Esophagus squamous epithelium (tissue), 4 donors: ENCODE data around the gene DYNC1LI2.

Experiments used
- POLR2A ChIP-seq, 4 donors: fragments of 450-650 bp; IDR thresholded peaks; one replicate each; pipeline ENCODE4 v1.6.1; 2017; ENCODE audit warnings: antibody characterized with exemption in 4 of 4, mild to moderate bottlenecking in 4 of 4, moderate library complexity in 3 of 4
- TF ChIP-seq, protein P1 (sequence below), 6 experiments: fragments of 450-650 bp in 4 of 6; fragments of 200-600 bp in 2 of 6; sonication (generic) in 2 of 6; IDR thresholded peaks; one replicate each; pipeline ENCODE4 v1.5.1; 2016 to 2019; ENCODE audit warnings: antibody characterized with exemption in 6 of 6, mild to moderate bottlenecking in 4 of 6, moderate library complexity in 4 of 6

DNA sequence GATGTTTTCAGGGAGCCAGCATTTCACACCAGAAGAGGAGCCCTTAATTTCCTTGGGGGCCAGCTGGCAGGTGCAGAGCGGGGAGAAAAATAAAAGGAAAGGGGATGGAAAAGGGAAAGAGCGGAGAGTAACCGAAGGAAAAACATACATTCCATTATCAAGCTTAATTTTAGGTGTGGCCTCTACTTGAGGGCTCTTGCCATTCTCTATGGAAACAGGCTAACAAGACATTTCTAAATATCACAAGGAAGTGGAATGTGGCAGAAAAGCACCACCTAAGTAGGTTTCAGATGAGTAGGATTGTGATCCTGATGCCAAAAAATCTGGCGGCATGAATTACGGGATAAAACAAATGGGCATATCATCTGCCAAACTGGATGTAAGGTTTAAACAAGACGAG is 970 bp upstream of the DYNC1LI2 start:
- no peak for TF ChIP-seq POLR2A (IDR thresholded peaks at IDR 0.05)
- TF ChIP-seq, protein P1, sequence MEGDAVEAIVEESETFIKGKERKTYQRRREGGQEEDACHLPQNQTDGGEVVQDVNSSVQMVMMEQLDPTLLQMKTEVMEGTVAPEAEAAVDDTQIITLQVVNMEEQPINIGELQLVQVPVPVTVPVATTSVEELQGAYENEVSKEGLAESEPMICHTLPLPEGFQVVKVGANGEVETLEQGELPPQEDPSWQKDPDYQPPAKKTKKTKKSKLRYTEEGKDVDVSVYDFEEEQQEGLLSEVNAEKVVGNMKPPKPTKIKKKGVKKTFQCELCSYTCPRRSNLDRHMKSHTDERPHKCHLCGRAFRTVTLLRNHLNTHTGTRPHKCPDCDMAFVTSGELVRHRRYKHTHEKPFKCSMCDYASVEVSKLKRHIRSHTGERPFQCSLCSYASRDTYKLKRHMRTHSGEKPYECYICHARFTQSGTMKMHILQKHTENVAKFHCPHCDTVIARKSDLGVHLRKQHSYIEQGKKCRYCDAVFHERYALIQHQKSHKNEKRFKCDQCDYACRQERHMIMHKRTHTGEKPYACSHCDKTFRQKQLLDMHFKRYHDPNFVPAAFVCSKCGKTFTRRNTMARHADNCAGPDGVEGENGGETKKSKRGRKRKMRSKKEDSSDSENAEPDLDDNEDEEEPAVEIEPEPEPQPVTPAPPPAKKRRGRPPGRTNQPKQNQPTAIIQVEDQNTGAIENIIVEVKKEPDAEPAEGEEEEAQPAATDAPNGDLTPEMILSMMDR (IDR thresholded peaks at IDR 0.05): no peak
